GM12878 (cell line): ENCODE measurements around the gene PROC. TPM values are rescaled to one million over a fixed set of nuclear protein-coding genes. Genes with fewer than 3 reads are reported as not detected.

Experiments
- ATAC-seq: fragments of 200-7000 bp; cut with Tn5 transposase; 3 replicates; pipeline ENCODE4 v1.9.1; 2020; ENCODE audit warnings: mild to moderate bottlenecking, moderate library complexity
- BruUV-seq: library from RNA; stranded (reverse); fragments of 400-500 nt; replicated peaks from 2 replicates; lab custom pipeline; 2021; lab: Mats Ljungman, UMichigan
- CTCF ChIA-PET: fragments of 300-600 bp; sonication (Branson Sonifier 250); formaldehyde crosslinking; extraction: SDS; loops from one replicate; lab custom pipeline; 2021; ENCODE audit warnings: inconsistent platforms; lab: Yijun Ruan, JAX
- POLR2A ChIA-PET: fragments of 350-600 bp; formaldehyde crosslinking; extraction: SDS; loops from one replicate; lab custom pipeline; 2021; ENCODE audit warnings: inconsistent platforms; lab: Charles Lee
- RAD21 ChIA-PET: fragments of 300-600 bp; sonication (Branson Sonifier 250); formaldehyde crosslinking; loops from one replicate; lab custom pipeline; 2023; ENCODE audit warnings: antibody characterized with exemption; ENCODE audit not compliant: unreplicated experiment; lab: Charles Lee
- SMC1A ChIA-PET: fragments of 300-600 bp; sonication (Branson Sonifier 250); formaldehyde crosslinking; loops from one replicate; lab custom pipeline; 2023; ENCODE audit not compliant: unreplicated experiment, uncharacterized antibody; lab: Charles Lee
- DNase-seq: peaks from one replicate; pipeline ENCODE4 v3.0.0-alpha.2; 2011; ENCODE audit warnings: low read depth, low spot score
- FAIRE-seq: peaks from 3 replicates; lab custom pipeline; 2011; peaks lifted over from hg19 to GRCh38; lab: Jason Lieb, UNC
- H2AFZ ChIP-seq: 2 replicates; pipeline ENCODE4 v1.6.0; 2011; ENCODE audit warnings: low read depth, low read length, control low read depth; ENCODE audit not compliant: control insufficient read depth
- H3K27ac ChIP-seq: 2 replicates; pipeline ENCODE4 v1.5.1; 2011; ENCODE audit warnings: control low read depth; ENCODE audit not compliant: control insufficient read depth, insufficient read depth
- H3K27me3 ChIP-seq, 2 experiments: replicated peaks in 1 of 2; 2 replicates each; pipeline versions ENCODE4 v1.6.0 to v1.6.1; 2011; ENCODE audit warnings: low read length in 1 of 2; ENCODE audit not compliant: control insufficient read depth in 2 of 2, insufficient read depth in 2 of 2
- H3K36me3 ChIP-seq, 2 experiments: 2 replicates each; pipeline ENCODE4 v1.5.1; 2011; ENCODE audit warnings: low read length in 1 of 2; ENCODE audit not compliant: control insufficient read depth in 2 of 2, insufficient read depth in 2 of 2
- H3K4me1 ChIP-seq: 2 replicates; pipeline ENCODE4 v1.6.1; 2011; ENCODE audit warnings: mild to moderate bottlenecking, low read length, moderate library complexity, mixed read lengths; ENCODE audit not compliant: control insufficient read depth, insufficient read depth
- H3K4me2 ChIP-seq: 2 replicates; pipeline ENCODE4 v1.6.0; 2011; ENCODE audit warnings: control low read depth; ENCODE audit not compliant: control insufficient read depth, insufficient read depth
- H3K4me3 ChIP-seq: fragments of 200-600 bp; sonication (generic); 2 replicates; pipeline ENCODE4 v1.5.1; 2016
- H3K79me2 ChIP-seq: 2 replicates; pipeline ENCODE4 v1.6.0; 2011; ENCODE audit warnings: low read length; ENCODE audit not compliant: control insufficient read depth, insufficient read depth
- H3K9ac ChIP-seq: 2 replicates; pipeline ENCODE4 v1.8.0; 2011; ENCODE audit warnings: low read length, control low read depth, mixed read lengths; ENCODE audit not compliant: control insufficient read depth, insufficient read depth
- H3K9me3 ChIP-seq: replicated peaks from 3 replicates; pipeline ENCODE4 v1.5.1; 2011; ENCODE audit warnings: mild to moderate bottlenecking, low read length; ENCODE audit not compliant: control insufficient read depth, insufficient read depth
- H4K20me1 ChIP-seq: 2 replicates; pipeline ENCODE4 v1.6.0; 2011; ENCODE audit not compliant: control insufficient read depth, insufficient read depth
- IKZF2 ChIP-seq, 2 experiments: fragments of 450-650 bp; IDR thresholded peaks; 2 replicates each; pipeline ENCODE4 v1.6.1; 2017; ENCODE audit warnings: mild to moderate bottlenecking in 2 of 2, moderate library complexity in 2 of 2
- JUNB ChIP-seq: IDR thresholded peaks from 2 replicates; pipeline ENCODE4 v1.6.1; 2016; ENCODE audit warnings: antibody characterized with exemption, mild to moderate bottlenecking
- NFYA ChIP-seq: IDR thresholded peaks from 2 replicates; pipeline ENCODE4 v1.6.1; 2011; ENCODE audit warnings: low read depth, mild to moderate bottlenecking, low read length, improper control_type of control experiment, borderline replicate concordance
- STAT3 ChIP-seq: IDR thresholded peaks from 2 replicates; pipeline ENCODE4 v1.6.1; 2011; ENCODE audit warnings: low read depth, low read length, improper control_type of control experiment
- TCF12 ChIP-seq: IDR thresholded peaks from 2 replicates; pipeline ENCODE4 v1.6.1; 2011; ENCODE audit warnings: low read depth, mild to moderate bottlenecking, low read length
- ZNF274 ChIP-seq: IDR thresholded peaks from one replicate; pipeline ENCODE4 v1.8.0; 2011; ENCODE audit not compliant: insufficient read length, insufficient read depth
- ZNF384 ChIP-seq: IDR thresholded peaks from 2 replicates; pipeline ENCODE4 v1.6.1; 2012; ENCODE audit warnings: low read depth, mild to moderate bottlenecking, low read length, improper control_type of control experiment, borderline replicate concordance
- WGBS: methylation state at CpG from one replicate; pipeline ENCODE4 v1.1.6; 2016; ENCODE audit warnings: low lambda C conversion rate; ENCODE audit not compliant: insufficient replicate concordance, insufficient coverage; ENCODE audit errors: missing lambda C conversion rate; 5-methylcytosine and 5-hydroxymethylcytosine counted together
- in situ Hi-C: fragments of 300-500 bp; cut with MboI; formaldehyde crosslinking; loops from 9 replicates; pipeline ENCODE4 v1.14.3; 2018; ENCODE audit warnings: mixed read lengths
- intact Hi-C: fragments of 100-400 bp; cut with micrococcal nuclease; formaldehyde crosslinking; loops from one replicate; pipeline ENCODE4 v1.14.2; 2022; ENCODE audit not compliant: unreplicated experiment
- polyA plus RNA-seq, 11 experiments: library from polyadenylated mRNA; depleted of rRNA in 4 of 11; unstranded in 6 of 11; stranded (reverse) in 5 of 11; fragments of >200 nt; fragmentation: Nextera tagmentation in 4 of 11; fragmentation: Illumina TruSeq in 1 of 11; extraction: Ambion mirVana in 4 of 11; extraction: Trizol in 1 of 11; gene quantifications; 1 replicate in 1 of 11; 2 replicates in 10 of 11; pipeline versions ENCODE4 v1.2.1 to v1.2.3, GENCODE V29; 2011 to 2016; ENCODE audit warnings: inconsistent platforms in 2 of 11, missing spikeins in 2 of 11, low read depth in 1 of 11
- total RNA-seq, 4 experiments: library from RNA; depleted of rRNA in 3 of 4; stranded (reverse); fragments of >200 nt in 3 of 4; fragmentation: Illumina TruSeq in 1 of 4; extraction: Trizol in 1 of 4; gene quantifications; 2 replicates each; pipeline versions ENCODE4 v1.2.1 to v1.2.3, GENCODE V29; 2013 to 2021
- TF ChIP-seq, protein P1 (sequence below): fragments of 450-650 bp; formaldehyde crosslinking; IDR thresholded peaks from 2 replicates; pipeline ENCODE4 v1.4.0; 2022; ENCODE audit warnings: mild to moderate bottlenecking, moderate library complexity
- TF ChIP-seq, protein P2 (sequence below): IDR thresholded peaks from 2 replicates; pipeline ENCODE4 v1.6.1; 2011; ENCODE audit warnings: borderline replicate concordance, low read depth, mild to moderate bottlenecking, moderate library complexity, mixed read lengths, low read length; ENCODE audit not compliant: insufficient read depth; ENCODE audit errors: extremely low read length
- TF ChIP-seq, protein P3 (sequence below): IDR thresholded peaks from 2 replicates; pipeline ENCODE4 v1.6.1; 2011; ENCODE audit warnings: mild to moderate bottlenecking, low read depth, low read length, moderate library complexity; ENCODE audit not compliant: insufficient replicate concordance

PROC gene
- total and polyA plus RNA-seq, 10 of the 15 experiments (the other 5 are each of a cell fraction or from before 2014, with no cell fraction given): not detected

DNA sequence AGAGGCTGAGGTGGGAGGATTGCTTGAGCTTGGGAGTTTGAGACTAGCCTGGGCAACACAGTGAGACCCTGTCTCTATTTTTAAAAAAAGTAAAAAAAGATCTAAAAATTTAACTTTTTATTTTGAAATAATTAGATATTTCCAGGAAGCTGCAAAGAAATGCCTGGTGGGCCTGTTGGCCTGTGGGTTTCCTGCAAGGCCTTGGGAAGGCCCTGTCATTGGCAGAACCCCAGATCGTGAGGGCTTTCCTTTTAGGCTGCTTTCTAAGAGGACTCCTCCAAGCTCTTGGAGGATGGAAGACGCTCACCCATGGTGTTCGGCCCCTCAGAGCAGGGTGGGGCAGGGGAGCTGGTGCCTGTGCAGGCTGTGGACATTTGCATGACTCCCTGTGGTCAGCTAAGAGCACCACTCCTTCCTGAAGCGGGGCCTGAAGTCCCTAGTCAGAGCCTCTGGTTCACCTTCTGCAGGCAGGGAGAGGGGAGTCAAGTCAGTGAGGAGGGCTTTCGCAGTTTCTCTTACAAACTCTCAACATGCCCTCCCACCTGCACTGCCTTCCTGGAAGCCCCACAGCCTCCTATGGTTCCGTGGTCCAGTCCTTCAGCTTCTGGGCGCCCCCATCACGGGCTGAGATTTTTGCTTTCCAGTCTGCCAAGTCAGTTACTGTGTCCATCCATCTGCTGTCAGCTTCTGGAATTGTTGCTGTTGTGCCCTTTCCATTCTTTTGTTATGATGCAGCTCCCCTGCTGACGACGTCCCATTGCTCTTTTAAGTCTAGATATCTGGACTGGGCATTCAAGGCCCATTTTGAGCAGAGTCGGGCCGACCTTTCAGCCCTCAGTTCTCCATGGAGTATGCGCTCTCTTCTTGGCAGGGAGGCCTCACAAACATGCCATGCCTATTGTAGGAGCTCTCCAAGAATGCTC lies 6.6 kb downstream of the PROC start (continued):
- TF ChIP-seq, protein P1, sequence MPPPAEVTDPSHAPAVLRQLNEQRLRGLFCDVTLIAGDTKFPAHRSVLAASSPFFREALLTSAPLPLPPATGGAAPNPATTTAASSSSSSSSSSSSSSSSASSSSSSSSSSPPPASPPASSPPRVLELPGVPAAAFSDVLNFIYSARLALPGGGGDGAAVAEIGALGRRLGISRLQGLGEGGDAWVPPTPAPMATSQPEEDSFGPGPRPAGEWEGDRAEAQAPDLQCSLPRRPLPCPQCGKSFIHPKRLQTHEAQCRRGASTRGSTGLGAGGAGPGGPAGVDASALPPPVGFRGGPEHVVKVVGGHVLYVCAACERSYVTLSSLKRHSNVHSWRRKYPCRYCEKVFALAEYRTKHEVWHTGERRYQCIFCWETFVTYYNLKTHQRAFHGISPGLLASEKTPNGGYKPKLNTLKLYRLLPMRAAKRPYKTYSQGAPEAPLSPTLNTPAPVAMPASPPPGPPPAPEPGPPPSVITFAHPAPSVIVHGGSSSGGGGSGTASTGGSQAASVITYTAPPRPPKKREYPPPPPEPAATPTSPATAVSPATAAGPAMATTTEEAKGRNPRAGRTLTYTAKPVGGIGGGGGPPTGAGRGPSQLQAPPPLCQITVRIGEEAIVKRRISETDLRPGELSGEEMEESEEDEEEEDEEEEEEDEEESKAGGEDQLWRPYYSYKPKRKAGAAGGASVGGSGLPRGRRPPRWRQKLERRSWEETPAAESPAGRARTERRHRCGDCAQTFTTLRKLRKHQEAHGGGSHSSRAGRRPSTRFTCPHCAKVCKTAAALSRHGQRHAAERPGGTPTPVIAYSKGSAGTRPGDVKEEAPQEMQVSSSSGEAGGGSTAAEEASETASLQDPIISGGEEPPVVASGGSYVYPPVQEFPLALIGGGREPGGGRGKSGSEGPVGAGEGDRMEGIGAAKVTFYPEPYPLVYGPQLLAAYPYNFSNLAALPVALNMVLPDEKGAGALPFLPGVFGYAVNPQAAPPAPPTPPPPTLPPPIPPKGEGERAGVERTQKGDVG (CRISPR knock-in tag): no peak
- TF ChIP-seq, protein P2, sequence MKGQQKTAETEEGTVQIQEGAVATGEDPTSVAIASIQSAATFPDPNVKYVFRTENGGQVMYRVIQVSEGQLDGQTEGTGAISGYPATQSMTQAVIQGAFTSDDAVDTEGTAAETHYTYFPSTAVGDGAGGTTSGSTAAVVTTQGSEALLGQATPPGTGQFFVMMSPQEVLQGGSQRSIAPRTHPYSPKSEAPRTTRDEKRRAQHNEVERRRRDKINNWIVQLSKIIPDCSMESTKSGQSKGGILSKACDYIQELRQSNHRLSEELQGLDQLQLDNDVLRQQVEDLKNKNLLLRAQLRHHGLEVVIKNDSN: no peak

DNA sequence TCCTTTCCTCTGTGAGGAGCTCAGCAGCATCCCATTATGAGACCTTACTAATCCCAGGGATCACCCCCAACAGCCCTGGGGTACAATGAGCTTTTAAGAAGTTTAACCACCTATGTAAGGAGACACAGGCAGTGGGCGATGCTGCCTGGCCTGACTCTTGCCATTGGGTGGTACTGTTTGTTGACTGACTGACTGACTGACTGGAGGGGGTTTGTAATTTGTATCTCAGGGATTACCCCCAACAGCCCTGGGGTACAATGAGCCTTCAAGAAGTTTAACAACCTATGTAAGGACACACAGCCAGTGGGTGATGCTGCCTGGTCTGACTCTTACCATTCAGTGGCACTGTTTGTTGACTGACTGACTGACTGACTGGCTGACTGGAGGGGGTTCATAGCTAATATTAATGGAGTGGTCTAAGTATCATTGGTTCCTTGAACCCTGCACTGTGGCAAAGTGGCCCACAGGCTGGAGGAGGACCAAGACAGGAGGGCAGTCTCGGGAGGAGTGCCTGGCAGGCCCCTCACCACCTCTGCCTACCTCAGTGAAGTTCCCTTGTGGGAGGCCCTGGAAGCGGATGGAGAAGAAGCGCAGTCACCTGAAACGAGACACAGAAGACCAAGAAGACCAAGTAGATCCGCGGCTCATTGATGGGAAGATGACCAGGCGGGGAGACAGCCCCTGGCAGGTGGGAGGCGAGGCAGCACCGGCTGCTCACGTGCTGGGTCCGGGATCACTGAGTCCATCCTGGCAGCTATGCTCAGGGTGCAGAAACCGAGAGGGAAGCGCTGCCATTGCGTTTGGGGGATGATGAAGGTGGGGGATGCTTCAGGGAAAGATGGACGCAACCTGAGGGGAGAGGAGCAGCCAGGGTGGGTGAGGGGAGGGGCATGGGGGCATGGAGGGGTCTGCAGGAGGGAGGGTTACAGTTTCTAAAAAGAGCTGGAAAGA lies 7.6 kb downstream of the PROC start:
- CTCF ChIA-PET: no interaction called here
- ATAC-seq (no peak), FAIRE-seq (no peak), DNase-seq (no peak)
- in situ Hi-C loops: no loop called here
- H3K79me2 ChIP-seq: no peaks in the 10 kb centered on the region
- H4K20me1 ChIP-seq: no peaks in the 10 kb centered on the region
- intact Hi-C loops: no loop called here
- 64% methylated on average over 14 of the region's 16 CpGs for WGBS
- H3K9me3 ChIP-seq: no peaks in the 10 kb centered on the region
- no TSS peak for BruUV-seq
- H3K36me3 ChIP-seq: no peaks in the 10 kb centered on the region
- H3K4me1 ChIP-seq: no peaks in the 10 kb centered on the region
- SMC1A ChIA-PET: no interaction called here
- RAD21 ChIA-PET: no interaction called here
- no peak overlapping the region for H3K4me3 ChIP-seq
- no peak overlapping the region for H2AFZ ChIP-seq
- POLR2A ChIA-PET: no interaction called here
- no peak overlapping the region for H3K9ac ChIP-seq
- H3K27me3 ChIP-seq: peaks cover 4 to 6% of the 10 kb centered on the region in 2 experiments
- H3K27ac ChIP-seq: no peak overlapping the region
- no peak overlapping the region for H3K4me2 ChIP-seq
- no peak for TF ChIP-seq ZNF274
- TF ChIP-seq TCF12: no peak
- TF ChIP-seq STAT3: no peak
- no peak for TF ChIP-seq NFYA
- TF ChIP-seq IKZF2 (IDR thresholded peaks at IDR 0.05): no peak
- TF ChIP-seq, protein P3, sequence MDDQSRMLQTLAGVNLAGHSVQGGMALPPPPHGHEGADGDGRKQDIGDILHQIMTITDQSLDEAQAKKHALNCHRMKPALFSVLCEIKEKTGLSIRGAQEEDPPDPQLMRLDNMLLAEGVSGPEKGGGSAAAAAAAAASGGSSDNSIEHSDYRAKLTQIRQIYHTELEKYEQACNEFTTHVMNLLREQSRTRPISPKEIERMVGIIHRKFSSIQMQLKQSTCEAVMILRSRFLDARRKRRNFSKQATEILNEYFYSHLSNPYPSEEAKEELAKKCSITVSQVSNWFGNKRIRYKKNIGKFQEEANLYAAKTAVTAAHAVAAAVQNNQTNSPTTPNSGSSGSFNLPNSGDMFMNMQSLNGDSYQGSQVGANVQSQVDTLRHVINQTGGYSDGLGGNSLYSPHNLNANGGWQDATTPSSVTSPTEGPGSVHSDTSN: no peak
- TF ChIP-seq JUNB: no peak
- TF ChIP-seq ZNF384: no peak
